Activated T-cell treated with anti-CD3 and anti-CD28 coated beads, Interleukin-2, amount 50 U/mL, for 4 hours (primary cell): ENCODE results near the gene KIAA1328. TPM values are rescaled to one million over a fixed set of nuclear protein-coding genes. Genes with fewer than 3 reads are reported as not detected.

Source experiments
- ATAC-seq, 2 donors: fragments of 200-7000 bp; cut with Tn5 transposase; one replicate each; pipeline ENCODE4 v1.10.0; 2021
- DNase-seq: peaks from one replicate; pipeline ENCODE4 v3.0.0-alpha.2; 2020
- H3K27me3 Mint-ChIP-seq: one replicate; pipeline ENCODE4 v1.8.0; 2021; ENCODE audit warnings: low read depth, mixed read lengths
- H3K36me3 Mint-ChIP-seq: one replicate; pipeline ENCODE4 v1.8.0; 2022; ENCODE audit warnings: mixed read lengths; ENCODE audit not compliant: insufficient read depth
- H3K4me1 Mint-ChIP-seq: one replicate; pipeline ENCODE4 v1.8.0; 2021; ENCODE audit warnings: low read depth, mixed read lengths
- H3K4me3 Mint-ChIP-seq: one replicate; pipeline ENCODE4 v1.8.0; 2021; ENCODE audit warnings: mild to moderate bottlenecking, moderate library complexity, mixed read lengths
- H3K9me3 Mint-ChIP-seq: one replicate; pipeline ENCODE4 v1.8.0; 2021; ENCODE audit warnings: mixed read lengths
- total RNA-seq, 3 donors: library from RNA; stranded (reverse); gene quantifications; one replicate each; pipeline ENCODE4 v1.2.1, GENCODE V29; 2021

Gene KIAA1328
- total RNA-seq, 3 donors from 2014 or later: 4.3 to 5.2 (median 4.8) TPM

DNA sequence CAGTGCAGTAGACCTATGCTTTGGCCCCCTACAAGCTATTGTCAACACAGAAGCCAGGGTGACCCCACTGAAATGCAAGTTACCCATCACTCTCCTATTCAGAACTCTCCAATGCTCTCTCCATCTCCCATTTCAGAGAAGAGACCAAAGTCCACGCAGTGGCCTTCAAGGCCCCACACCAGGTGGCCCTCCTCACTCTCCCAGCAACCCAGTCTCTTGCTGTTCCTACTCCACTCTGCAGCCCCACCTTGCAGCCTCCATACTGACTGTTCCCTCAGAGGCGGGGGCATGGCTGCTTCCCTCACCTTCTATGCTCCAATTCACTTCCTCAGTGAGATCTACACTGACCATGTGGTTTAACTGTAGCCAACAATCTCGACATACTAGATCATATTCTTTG, 423.4 kb downstream of the KIAA1328 start:
- Mint-ChIP-seq H3K4me3 (no peak overlapping the region), H3K9me3 (no peaks in the 10 kb centered on the region)

DNA sequence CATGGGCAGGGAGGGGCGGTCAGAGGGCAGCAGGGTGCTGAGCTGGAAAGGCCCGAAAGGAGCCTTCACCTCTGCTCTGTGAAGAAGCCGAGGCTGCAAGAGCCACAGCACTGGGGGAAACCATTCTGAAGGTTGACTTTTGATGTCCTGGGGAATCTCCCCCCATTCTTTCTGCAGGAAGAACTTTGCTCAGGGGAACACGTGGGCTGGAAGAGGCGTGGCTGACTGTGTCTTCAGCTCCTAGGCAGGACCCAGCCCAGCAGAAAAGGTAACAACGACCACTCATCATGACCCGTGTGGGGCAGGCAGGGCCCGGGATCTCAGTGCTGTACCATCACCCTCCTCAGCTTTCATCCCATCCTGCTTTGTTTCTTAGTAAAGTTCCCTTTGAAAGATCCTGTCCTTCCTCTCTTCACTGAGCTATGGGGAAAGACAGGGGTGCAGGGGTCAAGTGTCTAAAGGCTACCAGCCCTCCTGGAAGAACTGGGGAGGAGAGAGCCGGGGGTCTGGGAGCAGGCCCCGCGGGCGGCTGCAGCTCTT, 424.0 kb downstream of the KIAA1328 start:
- H3K36me3 Mint-ChIP-seq: no peaks in the 10 kb centered on the region
- H3K27me3 Mint-ChIP-seq: peaks cover 48% of the 10 kb centered on the region
- no peak overlapping the region for H3K4me3 Mint-ChIP-seq
- peaks cover 6% of the 10 kb centered on the region for H3K4me1 Mint-ChIP-seq
- no peak for ATAC-seq
- no peak for DNase-seq
- no peaks in the 10 kb centered on the region for H3K9me3 Mint-ChIP-seq

More for the DNA sequence above, 423.4 kb downstream of the KIAA1328 start:
- ATAC-seq: no peak
- H3K36me3 Mint-ChIP-seq: no peaks in the 10 kb centered on the region
- peaks cover 6% of the 10 kb centered on the region for H3K4me1 Mint-ChIP-seq
- no peak for DNase-seq
- peaks cover 48% of the 10 kb centered on the region for H3K27me3 Mint-ChIP-seq

DNA sequence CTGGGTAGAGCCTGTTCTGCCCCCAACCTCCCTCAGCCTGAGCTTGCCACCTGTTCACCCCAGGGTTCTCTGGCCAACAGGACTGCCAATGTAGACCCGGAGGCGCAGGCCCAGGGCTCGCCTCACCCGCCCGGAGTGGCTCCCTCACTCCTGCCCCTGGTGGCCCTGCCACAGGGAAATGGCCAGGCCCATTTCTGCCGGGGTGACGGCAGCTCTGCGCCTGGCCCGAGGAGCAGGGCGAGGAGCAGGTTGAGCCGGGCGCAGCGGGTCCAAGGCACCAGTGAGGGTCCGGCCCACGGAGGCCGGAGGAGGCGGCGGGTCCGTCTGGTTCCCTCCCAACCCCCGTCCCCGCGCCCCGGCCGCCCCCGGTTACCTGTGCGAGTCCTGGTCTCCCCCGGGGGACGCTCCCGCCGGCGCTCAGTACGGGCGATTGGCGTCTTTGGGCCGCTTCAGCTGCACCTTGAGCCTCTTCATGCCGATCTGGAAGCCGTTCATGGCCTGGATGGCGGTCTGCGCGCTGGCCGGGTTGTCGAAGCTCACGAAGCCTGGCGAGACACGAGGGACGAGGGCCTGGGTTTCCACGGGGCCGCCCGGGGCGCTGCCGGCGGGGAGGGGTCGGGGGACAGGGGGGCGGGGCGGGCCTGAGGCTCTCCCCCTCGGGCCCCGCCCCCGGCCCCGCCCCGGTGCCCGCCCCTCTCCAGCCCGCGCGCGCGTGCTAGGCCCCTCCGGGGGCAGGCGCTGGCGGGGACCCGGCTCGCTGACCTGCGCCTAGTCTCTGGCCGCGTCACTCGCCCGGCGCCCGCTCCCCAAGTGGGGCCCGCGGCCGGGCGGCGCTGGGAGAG, 424.7 kb downstream of the KIAA1328 start:
- Mint-ChIP-seq H3K27me3 (peaks cover 52% of the 10 kb centered on the region), H3K9me3 (no peaks in the 10 kb centered on the region), H3K4me3 (no peak overlapping the region), H3K4me1 (peaks cover 6% of the 10 kb centered on the region), H3K36me3 (no peaks in the 10 kb centered on the region)
- no peak for DNase-seq
- ATAC-seq: peak in 1 of 2 donors; percentile 37

DNA sequence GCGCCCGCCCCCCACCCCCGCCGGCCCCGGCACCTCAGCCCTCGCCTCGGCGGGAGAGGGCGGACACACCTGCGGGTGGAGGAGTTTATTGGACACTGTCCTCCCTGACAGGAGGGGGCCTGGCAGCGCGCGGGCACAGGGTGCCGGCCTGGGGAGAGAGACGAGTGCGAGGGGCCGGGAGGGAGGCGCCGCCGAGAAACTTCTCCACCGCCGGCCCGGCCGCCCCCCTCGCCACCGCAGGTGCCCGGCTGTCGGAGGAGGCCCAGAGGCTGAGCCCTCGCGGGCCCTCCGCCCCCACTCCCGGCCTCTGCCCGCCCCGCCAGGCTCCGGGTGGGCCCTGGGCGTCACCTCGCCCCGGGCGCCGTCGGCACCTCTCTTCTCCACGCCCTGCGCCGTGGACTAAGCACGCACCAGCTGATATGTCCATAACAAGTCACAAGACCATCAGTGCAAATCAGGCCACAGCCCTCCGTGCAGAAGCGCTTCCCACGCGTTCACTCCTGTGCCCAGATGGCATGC, 425.4 kb downstream of the KIAA1328 start:
- ATAC-seq (peak in 1 of 2 donors; percentile 31), DNase-seq (no peak)
- H3K4me1 Mint-ChIP-seq: peaks cover 6% of the 10 kb centered on the region
- no peaks in the 10 kb centered on the region for H3K9me3 Mint-ChIP-seq
- H3K4me3 Mint-ChIP-seq: peak overlapping the region; percentile 7
- H3K27me3 Mint-ChIP-seq: peaks cover 52% of the 10 kb centered on the region
- H3K36me3 Mint-ChIP-seq: no peaks in the 10 kb centered on the region

DNA sequence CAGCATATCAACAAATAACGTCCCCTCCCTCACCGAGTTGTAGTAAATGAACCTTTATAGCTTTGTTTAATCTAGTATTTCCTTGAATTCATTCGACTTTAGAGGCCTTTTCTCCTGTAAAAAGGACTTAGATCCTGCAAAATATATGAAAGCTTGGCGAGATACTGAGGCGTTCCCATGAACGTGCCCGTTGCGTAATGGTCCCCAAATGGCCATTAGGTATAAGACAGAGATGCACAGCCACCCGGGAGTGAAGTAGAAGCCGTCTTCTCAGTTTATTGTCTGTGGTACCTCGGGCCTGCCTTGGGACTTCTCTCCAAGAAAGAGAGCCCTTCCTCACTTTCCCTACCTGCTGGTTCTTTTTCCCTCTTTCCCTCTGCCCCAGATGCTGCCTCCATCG, 426.0 kb downstream of the KIAA1328 start:
- Mint-ChIP-seq H3K27me3 (peaks cover 52% of the 10 kb centered on the region), H3K9me3 (no peaks in the 10 kb centered on the region), H3K36me3 (no peaks in the 10 kb centered on the region), H3K4me3 (no peak overlapping the region), H3K4me1 (peaks cover 6% of the 10 kb centered on the region)
- DNase-seq (no peak), ATAC-seq (no peak)

DNA sequence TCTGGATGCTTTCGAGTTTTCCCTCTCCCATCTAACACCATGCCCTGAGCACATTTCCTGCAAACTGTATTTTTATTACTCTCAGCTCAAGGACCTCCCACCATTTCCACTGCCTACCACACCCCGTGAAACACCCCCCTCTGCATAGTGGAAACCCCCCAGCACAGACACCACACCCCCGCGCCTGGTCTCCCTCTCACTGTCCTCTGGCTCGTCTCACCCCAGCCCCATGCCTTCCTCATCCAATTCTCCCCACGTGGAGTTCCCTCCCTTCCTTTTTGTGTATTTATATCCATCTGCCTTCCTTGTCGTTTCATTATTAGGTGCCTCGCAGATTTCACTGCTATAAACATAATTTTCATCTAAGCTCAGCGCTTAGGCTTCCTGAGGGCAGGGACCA, 429.2 kb downstream of the KIAA1328 start:
- no peak overlapping the region for H3K4me3 Mint-ChIP-seq
- H3K4me1 Mint-ChIP-seq: peaks cover 4% of the 10 kb centered on the region
- H3K27me3 Mint-ChIP-seq: peaks cover 31% of the 10 kb centered on the region
- ATAC-seq (no peak), DNase-seq (no peak)
- H3K36me3 Mint-ChIP-seq: no peaks in the 10 kb centered on the region
- H3K9me3 Mint-ChIP-seq: no peaks in the 10 kb centered on the region

DNA sequence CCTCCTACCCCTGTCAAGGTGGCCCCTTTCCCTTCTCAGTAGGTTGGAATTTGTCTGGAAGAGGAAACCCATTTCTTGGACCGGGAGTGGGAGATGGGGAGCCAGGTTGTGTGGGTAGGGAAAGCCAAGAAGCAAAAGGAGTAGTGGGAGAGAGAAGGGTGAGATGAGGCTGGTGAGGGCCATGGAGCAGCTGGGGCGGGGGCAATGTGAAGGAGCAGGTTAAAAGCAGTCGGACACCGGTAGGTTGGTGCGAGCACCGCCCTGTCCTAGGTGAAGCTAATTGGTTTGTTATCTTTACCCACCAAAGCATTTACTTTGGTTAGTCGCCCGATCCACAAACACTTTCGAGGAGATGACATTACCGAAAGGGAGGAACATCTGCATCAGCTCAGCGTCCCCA, 429.9 kb downstream of the KIAA1328 start:
- DNase-seq: no peak
- Mint-ChIP-seq H3K27me3 (peaks cover 28% of the 10 kb centered on the region), H3K4me1 (peaks cover 4% of the 10 kb centered on the region), H3K9me3 (no peaks in the 10 kb centered on the region), H3K4me3 (no peak overlapping the region), H3K36me3 (no peaks in the 10 kb centered on the region)
- ATAC-seq: no peak

DNA sequence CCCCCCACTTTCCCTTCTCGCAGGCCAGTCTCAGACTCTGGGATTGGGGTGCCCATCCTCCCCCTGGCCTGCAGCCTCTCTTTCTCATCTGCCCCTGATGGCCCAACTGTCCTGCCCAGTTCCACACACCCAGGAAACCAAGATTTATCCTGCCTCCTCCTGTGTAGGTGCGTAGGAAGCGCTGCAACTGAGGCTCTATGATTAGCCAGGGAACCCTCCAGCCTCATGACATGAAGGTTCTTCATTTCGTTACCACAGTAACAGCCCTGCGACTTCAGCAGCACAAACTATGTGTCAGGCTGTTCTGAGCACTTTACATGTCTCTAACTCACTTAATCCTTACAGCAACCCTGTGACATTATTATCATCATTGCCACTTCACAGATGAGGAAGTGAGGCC, 430.8 kb downstream of the KIAA1328 start:
- Mint-ChIP-seq H3K36me3 (no peaks in the 10 kb centered on the region), H3K4me3 (no peak overlapping the region), H3K27me3 (peaks cover 29% of the 10 kb centered on the region), H3K4me1 (peaks cover 1% of the 10 kb centered on the region), H3K9me3 (no peaks in the 10 kb centered on the region)
- DNase-seq (no peak), ATAC-seq (no peak)

DNA sequence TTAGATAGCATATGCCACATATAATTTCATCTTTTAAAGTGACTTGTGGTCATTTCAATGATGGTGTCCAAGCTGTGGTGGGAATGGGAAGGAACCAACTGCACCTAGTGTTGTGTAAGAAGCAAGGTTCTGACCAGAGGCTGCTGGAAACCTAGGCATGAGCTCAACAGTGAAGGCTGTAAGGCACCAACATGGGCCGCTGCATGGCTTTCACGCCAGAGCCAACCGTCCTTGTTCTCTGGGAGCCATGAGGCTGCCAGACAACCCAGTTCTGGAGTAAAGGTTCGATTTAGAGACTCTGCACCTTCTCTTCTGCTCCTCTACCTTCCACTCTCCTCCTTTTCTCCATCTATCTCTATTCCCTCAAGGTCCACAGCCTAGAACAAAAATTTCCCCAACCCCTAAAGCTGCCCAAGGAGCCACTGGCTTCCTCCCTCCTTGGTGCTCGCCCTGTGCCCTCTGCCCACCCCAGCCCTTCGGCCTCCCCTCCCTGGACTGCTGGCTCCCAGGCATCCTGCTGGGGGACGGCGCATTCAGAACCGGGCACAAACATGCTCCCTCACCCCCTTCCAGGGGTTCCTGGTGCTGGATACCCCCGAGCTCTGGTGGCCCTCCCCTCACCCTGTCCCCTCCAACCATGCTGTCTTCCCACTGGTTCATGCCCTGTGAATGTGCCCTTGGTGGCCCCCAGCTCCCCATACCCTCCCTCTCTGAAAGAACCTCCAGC, 431.6 kb downstream of the KIAA1328 start:
- DNase-seq: no peak
- no peak overlapping the region for H3K4me3 Mint-ChIP-seq
- H3K36me3 Mint-ChIP-seq: no peaks in the 10 kb centered on the region
- no peaks in the 10 kb centered on the region for H3K4me1 Mint-ChIP-seq
- peaks cover 21% of the 10 kb centered on the region for H3K27me3 Mint-ChIP-seq
- ATAC-seq: no peak
- H3K9me3 Mint-ChIP-seq: no peaks in the 10 kb centered on the region

DNA sequence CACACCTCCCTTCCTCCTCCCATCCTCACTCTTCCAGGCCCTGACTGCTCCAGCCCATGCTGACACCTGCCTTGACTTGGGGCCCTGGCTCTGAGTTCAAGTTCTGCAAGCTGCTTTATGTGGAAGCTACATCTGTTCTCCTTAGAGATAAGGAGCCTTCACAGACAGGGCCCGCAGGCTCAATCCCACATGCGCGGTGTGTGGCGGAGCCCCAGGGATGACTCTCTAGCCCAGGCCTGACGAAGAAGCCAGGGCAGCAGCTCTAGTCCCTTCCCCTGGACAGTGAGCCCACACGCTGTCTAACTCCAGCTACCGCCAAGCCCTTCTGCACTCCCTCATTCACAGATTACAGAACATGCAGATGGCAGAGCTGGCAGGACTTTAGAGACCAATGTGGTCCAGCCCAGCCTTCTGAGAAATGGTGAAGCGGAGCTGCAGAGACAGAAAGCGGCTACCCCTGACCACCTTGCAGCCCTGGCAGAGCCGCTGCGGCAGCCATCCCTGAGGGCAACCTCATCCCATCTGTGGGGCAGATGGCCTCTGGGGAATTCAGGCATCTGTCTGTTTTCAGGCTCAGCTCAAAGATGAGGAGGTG, 432.4 kb downstream of the KIAA1328 start:
- peaks cover 14% of the 10 kb centered on the region for H3K27me3 Mint-ChIP-seq
- H3K4me1 Mint-ChIP-seq: no peaks in the 10 kb centered on the region
- no peaks in the 10 kb centered on the region for H3K9me3 Mint-ChIP-seq
- ATAC-seq (no peak), DNase-seq (no peak)
- H3K4me3 Mint-ChIP-seq: no peak overlapping the region
- H3K36me3 Mint-ChIP-seq: no peaks in the 10 kb centered on the region

DNA sequence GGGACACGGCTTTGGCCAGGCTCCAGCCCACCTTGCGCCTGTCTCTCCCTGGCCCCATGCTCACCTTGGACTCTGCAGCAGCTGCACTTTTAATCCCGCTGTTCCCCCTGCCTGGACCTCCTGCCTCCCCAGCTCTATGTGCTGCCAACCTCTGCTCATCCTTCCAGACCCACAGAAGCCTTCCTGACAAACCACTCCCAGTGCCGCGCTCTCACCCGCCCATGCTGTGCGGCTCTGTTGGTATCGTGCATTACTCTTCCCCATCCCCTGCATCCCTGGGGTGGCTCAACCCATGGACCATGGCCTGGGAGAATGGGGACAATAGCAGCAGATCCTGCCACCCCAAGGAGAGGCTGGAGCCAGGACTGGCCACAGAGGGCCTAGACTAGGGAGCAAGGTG, 433.1 kb downstream of the KIAA1328 start:
- H3K36me3 Mint-ChIP-seq: no peaks in the 10 kb centered on the region
- peaks cover 14% of the 10 kb centered on the region for H3K27me3 Mint-ChIP-seq
- DNase-seq (no peak), ATAC-seq (no peak)
- H3K4me3 Mint-ChIP-seq: no peak overlapping the region
- no peaks in the 10 kb centered on the region for H3K9me3 Mint-ChIP-seq
- H3K4me1 Mint-ChIP-seq: no peaks in the 10 kb centered on the region

DNA sequence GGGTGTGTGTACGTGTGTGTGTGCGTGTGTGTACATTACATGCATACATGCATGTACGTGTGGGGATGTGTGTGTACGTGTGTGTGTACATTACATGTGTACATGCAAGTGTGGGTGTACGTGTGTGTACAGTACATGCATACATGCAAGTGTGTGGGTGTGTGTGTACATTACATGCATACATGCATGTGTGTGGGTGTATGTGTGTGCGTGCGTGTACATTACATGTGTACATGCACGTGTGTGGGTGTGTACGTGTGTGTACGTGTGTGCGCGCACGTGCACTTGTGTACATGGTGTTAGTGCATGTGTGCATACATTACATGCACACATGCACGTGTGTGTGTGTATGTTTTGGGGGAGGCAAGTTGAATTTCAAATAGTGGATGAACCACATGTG, 436.0 kb downstream of the KIAA1328 start:
- Mint-ChIP-seq H3K27me3 (peaks cover 9% of the 10 kb centered on the region), H3K4me3 (no peak overlapping the region), H3K36me3 (no peaks in the 10 kb centered on the region), H3K4me1 (no peaks in the 10 kb centered on the region), H3K9me3 (peaks cover 2% of the 10 kb centered on the region)
- DNase-seq (no peak), ATAC-seq (no peak)

DNA sequence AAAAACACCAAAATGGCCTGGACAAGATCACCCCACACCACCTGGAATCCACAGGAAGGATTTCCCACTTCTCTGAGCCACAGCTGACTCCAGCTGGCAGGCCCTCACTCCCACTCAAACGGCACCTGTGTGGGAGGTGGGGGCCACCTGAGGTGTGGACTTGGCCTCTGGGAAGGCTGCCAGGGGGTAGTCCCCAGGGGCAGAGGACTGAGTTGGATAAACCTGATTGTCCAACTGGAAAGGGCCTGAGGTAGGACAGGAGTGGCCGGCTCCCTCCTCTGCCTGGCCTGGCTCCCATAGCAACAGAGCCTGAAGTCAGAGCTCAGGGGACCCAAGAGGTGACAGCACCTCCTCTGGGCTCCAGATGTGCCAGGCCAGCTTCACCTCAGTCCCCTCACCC, 436.5 kb downstream of the KIAA1328 start:
- Mint-ChIP-seq H3K4me1 (no peaks in the 10 kb centered on the region), H3K4me3 (no peak overlapping the region), H3K9me3 (peaks cover 6% of the 10 kb centered on the region), H3K36me3 (no peaks in the 10 kb centered on the region), H3K27me3 (peaks cover 9% of the 10 kb centered on the region)
- DNase-seq: no peak
- ATAC-seq: no peak

DNA sequence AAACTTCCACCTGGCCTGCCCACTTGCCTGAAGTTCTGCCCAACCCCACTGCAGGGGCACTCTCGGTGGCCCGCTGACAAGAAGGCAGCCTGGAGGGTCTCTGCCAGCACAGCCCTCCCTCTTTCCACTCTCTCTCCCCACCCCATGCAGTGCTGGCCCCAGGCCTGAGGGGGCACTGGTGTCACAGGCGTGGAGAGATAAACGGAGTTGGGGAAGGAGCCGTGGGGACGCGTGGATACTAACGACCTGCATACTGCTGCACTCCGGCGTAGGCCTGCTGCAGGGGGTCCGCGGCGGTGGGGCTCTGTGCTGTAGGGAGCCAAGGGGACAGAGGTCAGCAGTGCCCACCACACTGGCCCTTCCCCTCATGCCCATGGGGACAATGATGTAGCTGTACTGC, 437.4 kb downstream of the KIAA1328 start:
- Mint-ChIP-seq H3K4me3 (no peak overlapping the region), H3K27me3 (peaks cover 9% of the 10 kb centered on the region), H3K4me1 (no peaks in the 10 kb centered on the region), H3K36me3 (no peaks in the 10 kb centered on the region), H3K9me3 (peaks cover 13% of the 10 kb centered on the region)
- no peak for ATAC-seq
- DNase-seq: no peak
